KMS-11 (cell line): Measurements from ENCODE around the gene CCDC9.

Experiments
- H2AFZ ChIP-seq: fragments of 200-600 bp; sonication (generic); 2 replicates; pipeline ENCODE4 v1.6.1; 2016; ENCODE audit warnings: antibody characterized with exemption, mixed run types, low read depth
- H3K27ac ChIP-seq: fragments of 200-600 bp; sonication (generic); 2 replicates; pipeline ENCODE4 v1.6.1; 2016; ENCODE audit warnings: mild to moderate bottlenecking, mixed run types
- H3K27me3 ChIP-seq: fragments of 200-600 bp; sonication (generic); 2 replicates; pipeline ENCODE4 v1.6.1; 2017; ENCODE audit warnings: mild to moderate bottlenecking, low read depth, mixed run types, moderate library complexity; ENCODE audit not compliant: insufficient read depth
- H3K36me3 ChIP-seq: fragments of 200-600 bp; sonication (generic); 2 replicates; pipeline ENCODE4 v1.6.1; 2017; ENCODE audit warnings: mild to moderate bottlenecking, mixed run types; ENCODE audit not compliant: insufficient read depth
- H3K4me1 ChIP-seq: fragments of 200-600 bp; sonication (generic); 2 replicates; pipeline ENCODE4 v1.6.1; 2016; ENCODE audit warnings: mild to moderate bottlenecking, low read depth, mixed run types; ENCODE audit not compliant: poor library complexity, severe bottlenecking
- H3K4me2 ChIP-seq: fragments of 200-600 bp; sonication (generic); 2 replicates; pipeline ENCODE4 v1.7.0; 2016; ENCODE audit warnings: mild to moderate bottlenecking, mixed run types
- H3K4me3 ChIP-seq: fragments of 200-600 bp; sonication (generic); IDR thresholded peaks from 2 replicates; pipeline ENCODE4 v1.6.1; 2017; ENCODE audit warnings: low read depth, low read length, mixed read lengths; ENCODE audit not compliant: insufficient read depth
- H3K79me2 ChIP-seq: fragments of 200-600 bp; sonication (generic); 2 replicates; pipeline ENCODE4 v1.6.1; 2016; ENCODE audit warnings: low read depth, mixed run types; ENCODE audit not compliant: insufficient read depth
- H3K9ac ChIP-seq: fragments of 200-600 bp; sonication (generic); 2 replicates; pipeline ENCODE4 v1.6.1; 2016; ENCODE audit warnings: mild to moderate bottlenecking, mixed run types
- H4K20me1 ChIP-seq: fragments of 200-600 bp; sonication (generic); 2 replicates; pipeline ENCODE4 v1.6.1; 2016; ENCODE audit warnings: mild to moderate bottlenecking, mixed run types; ENCODE audit not compliant: insufficient read depth
- TF ChIP-seq, protein P1 (sequence below): fragments of 200-600 bp; sonication (generic); conservative IDR thresholded peaks from 2 replicates; pipeline ENCODE4 v1.6.1; 2017; ENCODE audit warnings: low read depth, mild to moderate bottlenecking, antibody characterized with exemption, low read length, moderate library complexity, mixed read lengths

Gene CCDC9

DNA sequence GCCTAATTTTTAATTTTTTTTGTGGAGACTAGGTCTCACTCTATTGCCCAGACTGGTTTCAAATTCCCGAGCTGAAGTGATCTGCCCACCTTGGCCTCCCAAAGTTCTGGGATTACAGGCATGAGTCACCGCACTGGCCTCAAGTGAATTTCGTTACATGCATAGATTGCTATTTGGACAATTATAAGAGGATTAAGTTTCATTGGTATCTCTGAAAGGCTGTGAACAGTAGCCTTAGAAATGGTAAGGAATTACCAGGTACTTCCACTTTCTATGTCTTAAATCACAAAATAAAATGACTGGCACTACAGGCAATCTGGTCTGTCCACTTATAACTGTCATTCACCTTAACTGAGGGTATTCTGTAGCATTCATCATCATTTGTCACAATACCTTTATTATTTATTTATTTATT is 2.9 kb upstream of the CCDC9 start:
- Histone ChIP-seq H3K27ac (no peak overlapping the region), H3K9ac (no peak overlapping the region), H3K79me2 (0 out of 2 replicates have a peak, but pooled peaks cover under 1% of the 10 kb centered on the region), H3K4me3 (no peak overlapping the region), H3K36me3 (no peaks in the 10 kb centered on the region), H4K20me1 (no peaks in the 10 kb centered on the region), H3K4me2 (no peak overlapping the region), H2AFZ (no peak overlapping the region), H3K4me1 (peaks cover 14% of the 10 kb centered on the region), H3K27me3 (0 out of 2 replicates have a peak, but pooled peaks cover 3% of the 10 kb centered on the region)
- TF ChIP-seq, protein P1, sequence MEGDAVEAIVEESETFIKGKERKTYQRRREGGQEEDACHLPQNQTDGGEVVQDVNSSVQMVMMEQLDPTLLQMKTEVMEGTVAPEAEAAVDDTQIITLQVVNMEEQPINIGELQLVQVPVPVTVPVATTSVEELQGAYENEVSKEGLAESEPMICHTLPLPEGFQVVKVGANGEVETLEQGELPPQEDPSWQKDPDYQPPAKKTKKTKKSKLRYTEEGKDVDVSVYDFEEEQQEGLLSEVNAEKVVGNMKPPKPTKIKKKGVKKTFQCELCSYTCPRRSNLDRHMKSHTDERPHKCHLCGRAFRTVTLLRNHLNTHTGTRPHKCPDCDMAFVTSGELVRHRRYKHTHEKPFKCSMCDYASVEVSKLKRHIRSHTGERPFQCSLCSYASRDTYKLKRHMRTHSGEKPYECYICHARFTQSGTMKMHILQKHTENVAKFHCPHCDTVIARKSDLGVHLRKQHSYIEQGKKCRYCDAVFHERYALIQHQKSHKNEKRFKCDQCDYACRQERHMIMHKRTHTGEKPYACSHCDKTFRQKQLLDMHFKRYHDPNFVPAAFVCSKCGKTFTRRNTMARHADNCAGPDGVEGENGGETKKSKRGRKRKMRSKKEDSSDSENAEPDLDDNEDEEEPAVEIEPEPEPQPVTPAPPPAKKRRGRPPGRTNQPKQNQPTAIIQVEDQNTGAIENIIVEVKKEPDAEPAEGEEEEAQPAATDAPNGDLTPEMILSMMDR = no peak

DNA sequence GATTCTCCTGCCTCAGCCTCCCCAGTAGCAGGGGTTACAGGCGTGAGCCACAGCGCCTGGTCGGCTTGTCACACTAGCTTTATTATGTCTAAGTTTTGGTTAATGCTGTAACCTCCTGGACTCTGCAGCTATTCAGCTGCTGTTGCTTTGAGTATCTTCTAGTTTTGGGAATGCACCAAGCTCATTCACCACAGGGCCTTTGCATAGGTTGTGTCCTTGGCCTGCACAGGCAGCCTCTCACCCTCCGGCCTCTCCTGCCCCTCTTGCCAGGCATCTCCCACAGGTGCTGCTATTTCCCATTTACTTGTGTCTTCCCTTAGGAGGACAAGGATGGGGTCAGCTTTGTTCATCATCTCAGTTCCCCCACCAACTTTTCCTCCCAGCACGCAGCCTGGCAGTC is 2.4 kb upstream of the CCDC9 start:
- H4K20me1 ChIP-seq = no peaks in the 10 kb centered on the region
- H2AFZ ChIP-seq = no peak overlapping the region
- 0 out of 2 replicates have a peak, but pooled peaks cover 5% of the 10 kb centered on the region for H3K79me2 ChIP-seq
- no peak overlapping the region for H3K4me2 ChIP-seq
- TF ChIP-seq, protein P1 = no peak
- 0 out of 2 replicates have a peak, but pooled peaks cover 3% of the 10 kb centered on the region for H3K27me3 ChIP-seq
- no peak overlapping the region for H3K4me3 ChIP-seq
- no peak overlapping the region for H3K9ac ChIP-seq
- H3K4me1 ChIP-seq = peaks cover 15% of the 10 kb centered on the region
- no peak overlapping the region for H3K27ac ChIP-seq
- no peaks in the 10 kb centered on the region for H3K36me3 ChIP-seq

DNA sequence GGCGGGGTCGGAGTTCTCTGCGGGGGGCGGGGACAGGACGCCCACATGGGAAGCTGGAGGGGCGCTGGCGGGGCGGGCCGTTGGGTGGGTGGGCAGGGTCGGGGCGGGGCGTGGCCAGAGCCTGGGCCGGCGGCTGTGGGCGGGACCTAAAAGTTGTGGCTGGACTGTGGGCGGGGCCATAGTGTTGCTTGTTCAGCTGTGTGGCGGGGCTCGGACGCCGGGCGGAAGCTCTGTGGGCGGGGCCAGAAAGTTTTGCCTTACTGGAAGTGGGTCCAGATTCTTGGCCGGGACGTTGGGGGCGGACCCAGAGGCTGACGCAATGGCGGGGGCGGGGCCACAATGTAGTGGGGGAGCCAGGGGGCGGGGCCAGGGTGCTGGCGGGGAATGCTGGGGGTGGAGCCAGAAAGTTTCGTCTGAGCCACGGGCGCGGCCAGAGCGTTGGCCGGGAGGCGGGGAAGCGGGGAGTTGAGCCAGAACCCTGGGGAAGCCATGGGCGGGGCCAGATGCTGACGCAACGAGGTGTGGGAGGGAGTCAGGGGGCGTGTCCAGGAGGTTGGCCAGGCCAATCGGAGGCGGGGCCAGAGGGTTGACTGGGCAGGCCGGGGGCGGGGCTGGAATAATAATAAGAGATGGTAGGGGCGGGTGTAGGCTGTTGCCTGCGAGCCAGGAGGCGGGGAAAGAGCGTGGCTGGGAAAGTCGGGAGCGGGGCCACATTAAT is 527 bp downstream of the CCDC9 start:
- Histone ChIP-seq H3K36me3 (no peaks in the 10 kb centered on the region), H3K9ac (peak overlapping the region; percentile 44; the same call in 1 of the 2 replicates), H2AFZ (no peak overlapping the region), H3K27ac (peak overlapping the region; percentile 35), H3K27me3 (0 out of 2 replicates have a peak, but pooled peaks cover 3% of the 10 kb centered on the region), H3K4me2 (no peak overlapping the region), H3K4me1 (peaks cover 12% of the 10 kb centered on the region), H4K20me1 (no peaks in the 10 kb centered on the region), H3K79me2 (0 out of 2 replicates have a peak, but pooled peaks cover 6% of the 10 kb centered on the region), H3K4me3 (no peak overlapping the region)
- TF ChIP-seq, protein P1 = no peak

DNA sequence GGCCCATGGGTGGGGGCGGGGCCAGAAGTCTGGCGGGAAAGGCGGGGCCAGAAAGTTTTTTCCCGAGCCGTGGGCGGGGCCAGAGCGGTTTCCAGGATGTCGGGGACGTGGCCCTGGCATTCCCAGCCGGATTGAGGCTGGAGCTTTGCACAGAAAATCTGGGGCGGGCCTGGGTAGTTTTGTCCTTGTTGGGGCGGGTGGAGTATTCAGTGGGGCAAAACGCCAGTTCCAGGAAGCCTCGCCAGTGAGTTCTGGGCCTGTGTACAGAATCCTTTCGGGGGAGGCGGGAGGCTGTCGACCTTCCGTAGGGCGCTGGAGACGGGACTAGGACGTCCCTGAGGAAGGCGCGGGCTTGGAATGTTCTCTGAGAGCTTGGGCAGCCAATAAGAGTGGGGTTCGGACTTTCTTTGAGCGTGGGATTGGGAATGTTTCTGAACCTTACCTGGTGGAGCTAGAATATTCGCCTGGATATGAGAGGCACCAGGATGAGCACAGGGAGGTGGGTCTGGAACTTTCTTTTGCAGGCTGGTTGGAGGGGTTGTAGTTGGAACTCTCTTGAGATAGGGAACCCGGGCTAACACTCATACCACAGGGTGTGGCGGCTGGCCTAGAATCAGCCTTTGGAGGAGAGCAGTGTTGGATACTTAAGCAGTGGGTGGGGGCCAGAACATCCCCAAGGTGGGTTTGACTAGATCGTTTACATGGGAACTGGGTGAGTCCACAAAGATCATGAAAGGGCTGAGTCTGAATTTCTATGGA is 1.3 kb downstream of the CCDC9 start:
- H3K27me3 ChIP-seq = 0 out of 2 replicates have a peak, but pooled peaks cover 3% of the 10 kb centered on the region
- TF ChIP-seq, protein P1 = no peak
- peak overlapping the region; percentile 61 for H3K9ac ChIP-seq
- no peaks in the 10 kb centered on the region for H3K36me3 ChIP-seq
- H3K79me2 ChIP-seq = 0 out of 2 replicates have a peak, but pooled peaks cover 6% of the 10 kb centered on the region
- H2AFZ ChIP-seq = peak overlapping the region; percentile 48
- peak overlapping the region; percentile 41; the same call in 1 of the 2 replicates for H3K27ac ChIP-seq
- H3K4me3 ChIP-seq = no peak overlapping the region
- peak overlapping the region; percentile 75 for H3K4me2 ChIP-seq
- H4K20me1 ChIP-seq = no peaks in the 10 kb centered on the region
- H3K4me1 ChIP-seq = peaks cover 19% of the 10 kb centered on the region
